GM21367 (cell line): ENCODE data around the gene ZNF256.

Experiments used
- ATAC-seq: cut with Tn5 transposase; IDR thresholded peaks from one replicate; pipeline ENCODE4 v1.9.1; 2021; ENCODE audit not compliant: unreplicated experiment

Gene ZNF256

GRCh38 chr19:57900311-57900710, 47.2 kb downstream of the ZNF256 start:
- ATAC-seq: no peak
